HG03378 (cell line): Measurements from ENCODE around the gene FHOD1.
A peak's percentile ranks its signal among the peaks of the same experiment; 100 is the strongest.

ENCODE experiments used
- ATAC-seq: cut with Tn5 transposase; IDR thresholded peaks from one replicate; pipeline ENCODE4 v1.9.1; 2021; ENCODE audit warnings: mild to moderate bottlenecking, moderate library complexity; ENCODE audit not compliant: unreplicated experiment

FHOD1 gene

DNA sequence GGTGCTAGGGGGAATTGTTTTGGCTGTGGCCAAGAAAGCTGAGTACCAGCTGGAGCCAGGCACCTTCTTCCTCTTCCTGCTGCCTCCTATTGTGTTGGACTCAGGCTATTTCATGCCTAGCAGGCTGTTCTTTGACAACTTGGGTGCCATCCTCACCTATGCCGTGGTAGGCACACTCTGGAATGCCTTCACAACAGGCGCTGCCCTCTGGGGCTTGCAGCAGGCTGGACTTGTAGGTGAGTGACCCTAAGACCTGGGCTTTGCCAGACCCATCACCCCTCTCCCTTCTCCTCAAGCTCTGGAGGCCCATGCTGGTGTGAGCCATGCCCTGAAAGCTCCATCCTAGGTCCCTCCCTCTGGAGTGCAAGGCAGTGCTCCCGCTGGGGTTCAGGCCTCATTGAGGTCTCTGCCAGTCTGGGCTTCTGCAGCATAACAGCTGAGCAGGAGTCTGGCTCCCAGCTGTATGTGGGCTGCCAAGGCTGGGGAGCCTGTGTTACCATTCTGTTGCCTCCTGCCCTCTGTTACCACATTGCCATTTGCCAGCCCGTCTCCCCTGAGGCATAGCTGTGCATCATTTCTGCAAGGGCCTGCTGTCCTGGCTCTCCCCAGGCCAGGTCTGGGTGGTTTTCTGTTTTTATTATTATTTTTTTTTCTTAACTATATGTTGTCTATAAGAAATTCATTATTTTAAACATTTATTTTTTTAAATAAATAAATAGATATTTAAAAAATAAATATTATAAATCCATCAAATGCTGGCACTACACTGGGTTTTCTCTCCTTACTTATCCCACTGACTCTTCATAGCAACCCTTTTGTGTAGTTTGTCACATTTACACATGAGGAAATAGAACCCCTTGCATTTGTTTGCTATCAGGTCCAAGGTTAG, 5.6 kb upstream of the FHOD1 start:
- ATAC-seq: no peak

DNA sequence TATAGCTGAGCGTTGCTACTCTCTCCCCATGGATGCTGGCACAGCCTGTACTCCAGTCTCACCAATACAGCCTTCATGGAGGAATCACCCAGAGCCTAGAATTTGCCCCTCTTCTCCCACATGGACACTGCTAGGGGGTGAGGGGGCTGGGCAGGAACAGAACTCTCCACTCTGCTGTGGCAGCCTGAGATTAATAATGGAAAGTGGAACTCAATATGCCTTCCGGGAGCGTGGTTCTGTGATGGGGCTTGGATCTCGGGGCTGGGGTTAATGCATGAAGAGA, 2.7 kb upstream of the FHOD1 start:
- ATAC-seq: no peak

DNA sequence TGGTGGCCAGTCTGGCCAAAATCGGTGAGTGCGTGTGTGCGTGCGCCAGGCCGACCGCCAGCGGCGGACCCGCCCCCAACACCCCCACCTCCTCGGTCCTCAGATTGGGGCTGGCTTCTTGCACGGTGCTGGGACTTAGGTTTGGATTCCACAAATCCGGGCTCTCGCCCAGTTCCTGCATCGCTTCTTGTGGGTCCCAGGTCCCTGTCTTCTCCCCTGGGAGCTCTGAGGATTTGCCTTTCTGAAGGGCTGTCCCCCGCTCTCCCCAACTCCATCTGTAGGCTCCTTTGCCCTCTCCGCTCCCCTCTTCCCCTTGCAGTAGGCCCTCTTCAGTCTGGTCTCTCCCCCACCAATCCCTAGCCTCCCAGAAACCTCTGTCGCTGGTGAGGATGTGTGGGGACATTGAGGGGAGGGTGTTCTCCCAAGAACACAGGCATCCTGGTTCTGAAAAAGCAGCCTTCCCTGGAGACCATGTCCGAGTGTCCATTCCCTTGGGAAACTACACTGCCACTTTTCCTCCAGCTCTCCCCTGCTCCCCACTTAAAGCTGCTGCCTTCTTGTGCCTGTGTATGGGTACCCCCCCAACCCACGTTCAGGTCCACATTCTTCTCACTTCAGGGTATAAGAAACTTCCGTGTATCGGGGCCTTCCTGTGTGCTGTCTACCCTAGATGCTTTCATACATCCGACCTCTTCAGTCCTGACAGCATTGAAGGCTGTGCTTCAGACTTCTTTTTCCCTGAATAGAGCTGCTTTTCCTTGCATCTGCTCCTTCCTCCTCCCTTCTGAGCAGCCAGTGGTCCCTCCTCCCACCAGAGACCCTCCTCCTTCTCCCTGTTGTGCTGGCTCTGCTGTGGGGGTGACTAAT, 2.1 kb upstream of the FHOD1 start:
- no peak for ATAC-seq

DNA sequence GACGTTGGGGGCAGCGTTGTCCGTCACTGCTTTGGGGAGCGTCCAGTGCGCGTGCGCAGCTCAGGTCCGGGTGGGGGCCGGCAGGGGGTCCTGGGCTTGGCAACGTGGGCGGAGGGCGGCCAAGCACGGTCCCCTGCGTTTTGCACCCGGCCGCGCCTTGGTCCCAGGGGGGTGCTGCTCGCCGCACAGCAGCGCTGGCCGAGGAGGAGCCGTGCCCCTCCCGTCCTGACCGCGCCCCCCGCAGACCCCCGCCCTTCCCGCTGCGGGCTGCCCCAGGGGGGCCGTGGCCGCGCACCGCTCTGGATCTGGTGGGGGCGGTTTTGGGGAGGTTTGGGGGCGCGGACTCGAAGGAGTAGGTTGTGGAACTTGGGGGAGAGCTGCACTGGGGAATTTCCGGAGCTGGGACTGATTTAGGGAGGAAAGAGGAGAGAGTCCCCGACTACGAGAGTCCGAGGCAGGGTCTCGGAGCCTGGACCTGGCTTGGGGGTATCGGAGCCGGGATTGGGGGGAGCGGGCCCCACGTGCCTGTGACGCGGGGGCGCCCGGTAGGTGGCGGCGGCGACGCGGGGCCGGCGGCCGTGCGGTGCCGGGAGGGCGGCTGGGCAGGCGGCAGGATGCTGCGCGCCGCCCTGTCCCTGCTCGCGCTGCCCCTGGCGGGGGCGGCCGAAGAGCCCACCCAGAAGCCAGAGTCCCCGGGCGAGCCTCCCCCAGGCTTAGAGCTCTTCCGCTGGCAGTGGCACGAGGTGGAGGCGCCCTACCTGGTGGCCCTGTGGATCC, 1.3 kb upstream of the FHOD1 start, which contains the start of gene SLC9A5:
SLC9A5 (plus strand) TSS at position 579 of the 777 bp plus-strand sequence; CDS start at position 615, 36 bp downstream.
- ATAC-seq: no peak

DNA sequence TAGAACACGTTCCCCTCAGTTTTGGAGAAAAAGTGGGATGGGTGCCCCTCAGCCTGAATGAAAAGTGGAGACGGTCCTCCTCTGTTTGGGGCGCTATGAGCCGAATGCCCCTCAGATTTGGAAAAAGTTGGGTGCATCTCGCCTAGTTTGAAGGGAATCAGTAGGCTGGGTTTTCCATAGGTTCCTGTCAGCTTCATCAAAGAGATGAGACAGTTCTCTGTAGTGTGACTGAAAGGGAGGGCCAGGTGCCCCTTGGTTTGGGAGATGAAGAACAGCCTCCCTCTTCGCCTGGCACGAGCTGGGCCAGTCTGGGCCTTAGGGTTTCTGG, 756 bp upstream of the FHOD1 start:
- ATAC-seq: no peak

DNA sequence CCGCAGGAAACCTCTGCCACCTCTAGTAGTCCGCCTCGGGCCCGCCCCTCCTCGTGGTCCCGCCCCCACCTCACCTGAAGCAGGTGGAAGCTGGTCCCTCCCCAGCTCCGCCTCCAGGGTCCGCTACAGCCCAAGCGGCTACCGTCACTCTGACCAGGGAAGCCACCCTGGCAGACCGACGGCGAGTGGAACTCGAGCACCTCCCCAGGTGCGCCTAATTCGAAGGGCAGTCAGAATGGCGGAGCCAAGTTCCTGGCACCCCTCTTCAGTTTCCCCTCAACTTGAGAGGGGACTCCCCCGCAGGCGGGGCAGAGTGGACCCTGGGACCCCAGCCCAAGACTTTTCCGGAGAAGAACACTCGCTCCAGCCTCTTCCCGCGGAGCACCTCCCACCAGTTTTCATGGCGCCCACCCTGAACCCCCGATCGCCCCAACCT, 507 bp downstream of the FHOD1 start:
- no peak for ATAC-seq

DNA sequence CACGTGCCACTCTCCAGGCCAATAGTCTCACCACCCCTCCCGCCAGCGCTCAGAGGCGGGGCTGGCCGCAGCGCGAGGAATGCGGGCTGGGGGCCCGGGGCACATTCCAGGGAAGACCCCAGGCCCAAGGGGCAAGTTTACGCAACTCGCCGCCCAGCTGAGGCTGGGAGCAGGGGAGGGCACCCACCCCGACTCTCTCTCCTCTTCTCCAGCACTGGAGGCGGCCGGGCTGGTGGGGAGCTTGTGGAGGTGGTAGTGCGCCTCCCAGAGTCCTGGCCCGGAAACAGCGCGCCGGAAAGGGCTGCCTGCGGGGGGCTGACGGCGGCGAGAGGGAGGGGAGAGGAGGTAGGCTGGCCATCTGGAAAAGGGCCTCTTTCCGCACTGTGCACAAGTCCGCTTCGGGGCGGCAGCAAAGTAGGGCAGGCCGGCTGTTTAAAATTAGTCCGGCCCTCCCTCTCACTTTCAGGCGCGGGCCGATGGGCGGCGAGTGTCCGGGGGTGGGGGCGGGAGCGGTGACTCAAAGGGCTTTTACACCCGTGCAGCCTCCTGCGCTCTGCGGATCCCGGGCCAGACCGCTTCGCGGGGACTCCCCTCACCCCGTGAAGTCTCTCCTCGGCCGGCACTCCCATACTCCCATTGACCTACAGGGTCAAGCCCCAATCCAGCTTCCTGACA, 1.1 kb downstream of the FHOD1 start:
- no peak for ATAC-seq

DNA sequence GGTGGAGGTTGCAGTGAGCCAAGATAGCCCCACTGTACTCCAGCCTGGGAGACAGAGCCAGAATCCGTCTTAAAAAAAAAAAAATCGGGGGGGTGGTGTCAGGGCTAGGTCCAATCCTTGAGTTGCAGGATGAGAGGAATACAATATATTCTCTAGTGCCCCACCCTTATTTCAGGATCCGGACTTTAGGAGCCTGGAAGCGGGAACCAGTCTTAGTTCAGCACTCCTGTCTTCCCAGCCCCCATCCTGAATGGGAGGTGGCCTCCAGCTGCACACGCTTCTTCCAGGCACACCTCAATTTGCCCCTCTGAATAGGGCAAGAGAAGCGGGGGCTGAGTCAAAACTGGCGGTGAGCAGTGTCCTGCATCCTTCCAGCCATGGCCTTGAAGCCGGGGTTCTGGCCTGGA, 1.6 kb downstream of the FHOD1 start:
- no peak for ATAC-seq

DNA sequence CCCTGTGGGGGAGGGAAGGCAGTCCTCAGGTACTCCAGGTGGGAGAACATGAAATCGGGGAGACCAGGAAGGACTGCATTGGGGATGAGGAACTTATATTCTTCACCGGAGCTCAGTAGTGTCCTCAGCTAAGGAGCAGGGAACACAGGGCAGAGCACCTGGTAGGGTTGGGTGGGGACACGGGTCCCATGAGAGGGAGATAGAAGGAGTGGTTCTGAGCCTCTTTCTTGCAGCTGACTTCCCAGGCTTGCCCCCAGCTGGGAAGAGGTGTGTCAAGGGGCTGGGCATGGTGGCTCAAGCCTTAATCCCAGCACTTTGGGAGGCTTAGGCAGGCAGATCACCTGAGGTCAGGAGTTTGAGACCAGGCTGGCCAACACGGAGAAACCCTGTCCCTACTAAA, 2.1 kb downstream of the FHOD1 start:
- no peak for ATAC-seq

DNA sequence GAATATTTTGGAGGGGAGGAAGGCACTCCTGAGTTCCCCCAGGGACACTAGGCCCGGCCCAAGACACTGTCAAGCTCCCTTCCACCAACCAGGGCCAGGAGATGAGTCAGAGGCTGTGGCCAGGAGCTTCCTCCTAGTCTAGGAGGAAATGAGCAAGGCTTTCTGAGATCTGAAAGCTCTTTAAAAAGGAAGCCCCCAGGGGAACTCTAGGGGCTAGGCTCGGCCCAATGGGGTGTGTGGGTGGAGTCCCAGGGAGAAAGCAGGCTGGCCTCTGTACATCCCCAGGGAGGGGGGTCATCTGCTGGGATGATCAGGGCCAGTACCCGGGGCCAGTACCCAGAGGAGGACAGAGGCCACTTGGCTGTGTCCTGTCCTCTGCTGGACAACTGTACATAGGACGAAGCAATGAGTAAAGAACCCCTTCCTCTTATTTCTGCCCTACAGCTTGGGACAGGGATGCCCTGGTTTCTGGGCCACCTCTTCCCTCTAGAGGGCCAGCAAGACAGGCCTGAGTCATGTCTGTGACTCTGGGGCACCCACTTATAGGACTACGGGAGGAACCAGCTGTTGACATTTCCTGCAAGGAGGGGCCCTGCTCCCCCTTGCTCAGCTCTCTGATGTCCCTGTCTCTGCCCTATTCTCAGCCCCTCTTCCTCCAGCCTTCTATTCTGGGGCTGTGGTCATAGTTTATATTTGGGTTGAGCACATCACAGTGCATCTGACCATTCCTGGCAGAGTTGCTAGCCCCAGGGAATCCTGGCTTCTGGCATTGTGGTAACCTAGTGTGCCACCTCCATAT, 2.7 kb downstream of the FHOD1 start:
- ATAC-seq: peak; percentile 55

DNA sequence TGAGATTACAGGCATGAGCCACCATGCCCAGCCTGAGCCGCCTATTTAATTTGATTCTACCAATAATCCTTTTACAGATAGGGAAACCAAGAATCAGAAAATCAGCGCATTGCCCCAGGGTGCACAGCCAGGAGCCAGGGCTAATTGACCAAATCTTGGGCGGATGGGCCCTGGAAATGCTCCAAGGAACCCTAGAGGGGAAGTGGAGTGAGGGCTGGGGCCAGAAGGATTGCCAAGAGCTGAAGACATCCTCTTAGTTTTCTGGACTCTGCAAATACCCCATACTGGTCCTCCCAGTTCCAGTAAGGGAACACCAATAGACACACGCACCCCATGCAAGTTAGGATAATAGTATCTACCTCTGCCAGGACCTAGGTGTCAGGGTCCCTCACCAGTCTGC, 3.8 kb downstream of the FHOD1 start:
- no peak for ATAC-seq

DNA sequence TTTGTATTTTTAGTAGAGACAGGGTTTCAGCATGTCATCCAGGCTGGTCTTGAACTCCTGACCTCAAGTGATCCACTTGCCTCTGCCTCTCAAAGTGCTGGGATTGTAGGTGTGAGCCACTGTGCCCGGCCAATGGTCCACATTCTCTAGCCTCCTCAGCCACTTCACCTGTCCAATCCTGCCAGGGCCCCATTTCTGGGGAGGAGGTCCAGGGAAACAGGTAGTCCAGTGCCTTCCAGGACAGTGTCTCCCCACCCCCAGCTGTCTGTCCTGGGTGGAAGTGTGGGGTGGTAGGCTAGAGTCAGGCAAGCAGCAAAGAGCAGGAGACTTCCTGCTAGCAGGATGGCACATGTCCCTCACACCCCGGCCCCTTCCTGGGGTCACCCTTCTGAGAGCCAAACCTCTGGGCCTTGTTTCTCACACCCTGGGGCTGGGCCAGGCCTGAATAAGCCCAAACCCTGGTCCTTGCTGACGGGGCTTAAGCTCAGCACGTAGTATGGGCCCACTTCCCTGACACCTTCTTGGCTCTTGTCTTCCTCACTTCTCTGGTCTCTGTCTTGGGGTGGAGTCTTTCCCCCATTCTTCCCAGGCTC, 5.0 kb downstream of the FHOD1 start:
- no peak for ATAC-seq

DNA sequence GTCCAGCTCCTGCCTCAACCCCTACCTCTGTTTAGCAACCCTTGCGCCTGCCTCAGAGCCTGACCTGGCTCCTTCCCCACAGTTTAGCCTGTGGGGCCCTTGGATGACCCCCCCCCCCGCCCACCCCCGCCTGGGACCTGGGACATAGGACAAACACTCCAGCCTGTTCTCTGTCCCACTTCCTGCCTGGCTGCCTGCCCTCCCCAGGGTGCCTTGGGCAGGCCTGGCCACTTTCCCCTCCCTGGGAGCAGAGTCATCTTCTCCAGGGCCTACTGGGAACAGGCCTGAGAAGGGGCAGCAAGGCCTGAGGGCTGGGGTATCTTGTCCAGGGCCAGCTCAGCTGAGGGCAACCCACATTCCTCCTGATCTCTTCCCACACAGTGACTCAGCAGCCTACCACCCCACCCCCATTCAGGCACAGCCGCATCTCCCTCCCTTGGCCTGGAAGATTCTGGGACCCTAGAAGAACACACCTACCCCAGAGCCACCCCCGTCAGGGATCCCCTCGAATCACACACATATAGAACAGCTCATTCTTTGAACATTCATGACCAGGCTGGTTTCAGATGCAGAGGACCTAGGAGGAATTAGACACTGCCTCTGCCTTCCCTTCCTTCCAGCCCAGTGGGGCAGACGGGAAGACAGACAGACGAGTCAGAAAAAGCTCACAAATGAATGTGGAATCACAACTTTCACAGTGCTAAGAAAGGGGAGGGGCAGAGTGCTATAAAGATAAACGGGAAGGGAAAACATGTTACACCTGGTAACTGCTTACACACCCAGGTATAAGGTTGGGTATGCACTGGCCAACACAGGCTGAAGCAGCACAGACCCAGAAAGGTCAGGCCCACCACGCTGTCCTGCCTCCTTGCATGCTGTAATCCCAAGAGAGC, 6.0 kb downstream of the FHOD1 start:
- ATAC-seq: no peak

DNA sequence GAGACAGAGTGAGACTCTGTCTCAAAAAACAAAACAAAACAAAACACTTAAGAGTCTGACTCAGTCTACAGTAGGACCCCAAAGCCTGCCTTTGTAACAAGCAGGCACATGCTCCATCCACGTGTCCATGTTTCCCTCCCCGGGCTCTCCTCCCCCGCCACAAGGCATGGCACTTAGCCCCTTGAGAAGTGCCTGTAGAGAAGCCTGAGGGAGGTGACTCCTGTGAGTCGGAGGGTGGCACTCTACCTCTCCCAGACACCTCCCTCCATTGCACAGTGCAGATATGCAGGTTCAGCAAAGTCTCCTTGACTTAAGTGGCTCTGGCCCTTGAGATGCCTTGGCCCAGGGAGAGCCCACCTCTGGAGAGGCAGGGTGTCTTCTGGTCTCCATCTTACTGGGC, 6.8 kb downstream of the FHOD1 start:
- ATAC-seq: no peak

DNA sequence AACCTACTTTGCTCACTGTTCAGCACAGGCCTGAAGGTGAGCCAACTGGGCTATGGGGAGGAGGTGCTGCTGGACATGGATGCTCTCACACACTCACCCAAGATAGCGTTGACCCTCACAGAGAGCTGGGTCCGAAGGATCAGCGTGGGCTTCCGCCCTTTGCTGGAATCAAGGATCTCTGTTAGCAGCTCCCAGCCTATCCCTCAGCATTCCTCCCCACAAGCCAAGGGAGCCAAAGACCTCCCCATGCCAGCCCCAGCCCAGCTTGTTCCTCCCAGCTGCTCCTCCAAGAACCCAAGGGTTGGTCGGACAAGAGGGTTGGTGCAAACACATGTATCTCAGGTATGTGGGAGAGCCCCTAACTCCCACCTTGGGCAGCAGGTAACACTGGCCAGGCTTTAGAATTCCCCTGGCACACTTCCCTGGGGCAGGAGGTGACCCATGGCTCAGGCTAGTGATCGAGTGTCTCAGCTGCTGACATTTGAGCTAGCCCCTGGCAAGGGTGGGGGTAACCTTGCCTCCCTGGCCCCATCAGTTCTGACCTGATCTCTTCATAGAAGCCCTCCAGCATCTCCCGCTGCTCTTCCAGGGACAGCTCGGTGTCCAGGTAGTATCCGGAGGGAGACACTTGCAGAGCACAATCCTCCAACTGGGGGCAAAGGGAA, 8.3 kb downstream of the FHOD1 start:
- no peak for ATAC-seq

DNA sequence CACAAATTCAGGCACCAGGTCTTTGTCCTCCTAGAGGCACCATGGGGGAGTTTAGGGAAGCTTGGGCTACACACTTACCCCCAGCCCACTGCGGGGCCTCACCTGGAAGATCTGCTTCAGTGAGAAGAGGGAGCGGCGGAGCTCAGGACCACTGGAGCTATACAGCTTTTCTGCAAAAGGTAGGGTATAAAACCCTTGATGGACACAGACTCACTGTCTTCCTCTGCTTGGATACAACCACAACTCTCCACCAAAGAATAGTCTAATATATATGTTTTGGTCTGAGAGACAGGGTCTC, 9.1 kb downstream of the FHOD1 start:
- no peak for ATAC-seq

DNA sequence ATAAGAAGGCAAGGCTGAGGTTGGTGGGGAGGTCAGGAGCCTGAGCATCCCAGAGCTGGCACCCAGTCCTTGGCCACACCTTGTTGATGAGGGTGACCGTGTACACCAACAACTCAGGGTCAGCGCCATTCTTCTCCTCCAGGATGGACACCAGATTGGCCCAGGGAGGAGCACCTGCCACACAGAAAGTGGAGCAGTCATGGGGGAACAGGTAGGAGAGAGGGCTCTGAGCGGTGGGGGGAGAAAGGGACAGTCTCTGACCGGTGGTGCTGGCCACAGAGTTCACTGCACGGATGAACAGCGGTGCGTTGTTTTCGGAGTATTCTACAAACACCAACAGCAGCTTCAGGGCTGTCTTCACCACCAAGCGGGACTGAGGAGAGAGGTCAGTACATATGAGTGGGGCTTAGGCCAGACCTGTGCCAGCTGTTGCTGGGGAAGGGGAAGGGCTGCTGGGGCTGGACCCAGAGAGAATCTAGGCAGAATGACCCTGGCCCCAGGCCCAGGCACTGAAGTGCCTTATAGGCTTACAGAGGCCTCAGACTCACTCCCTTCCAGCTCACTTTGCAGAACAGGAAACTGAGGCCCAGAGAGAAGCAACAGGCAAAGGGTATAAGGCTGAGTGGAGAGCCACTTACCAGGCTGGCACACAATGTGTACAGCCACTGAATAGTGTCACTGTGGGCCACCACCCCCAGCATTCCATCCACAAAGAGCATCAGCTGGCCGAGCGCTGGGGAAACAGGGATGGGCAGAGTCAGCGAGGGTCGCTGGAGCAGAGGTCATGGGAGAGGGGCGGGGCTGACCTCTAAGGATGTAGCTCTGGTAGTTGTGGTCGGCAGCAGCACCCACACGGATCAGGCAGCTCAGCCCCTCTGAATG, 9.6 kb downstream of the FHOD1 start:
- ATAC-seq: no peak
